Sigmoid colon (tissue), 4 donors: ENCODE data around the gene HDGFL1.

ENCODE experiments used
- EP300 ChIP-seq, 4 donors: sonication (generic); formaldehyde crosslinking; IDR thresholded peaks; one replicate each; pipeline ENCODE4 v1.6.1; 2017; ENCODE audit warnings: antibody characterized with exemption in 4 of 4
- POLR2A ChIP-seq, 2 donors: fragments of 450-650 bp; IDR thresholded peaks; one replicate each; pipeline ENCODE4 v1.6.1; 2016; ENCODE audit warnings: antibody characterized with exemption in 2 of 2, mild to moderate bottlenecking in 2 of 2, moderate library complexity in 2 of 2
- TF ChIP-seq, protein P1 (sequence below), 4 experiments: fragments of 450-650 bp in 3 of 4; fragments of 200-600 bp in 1 of 4; IDR thresholded peaks; one replicate each; pipeline ENCODE4 v1.5.1; 2016 to 2019; ENCODE audit warnings: antibody characterized with exemption in 4 of 4, mild to moderate bottlenecking in 3 of 4, moderate library complexity in 2 of 4

GRCh38 chr6:22589118-22589517 is 19.8 kb downstream of the HDGFL1 start:
- TF ChIP-seq, protein P1, sequence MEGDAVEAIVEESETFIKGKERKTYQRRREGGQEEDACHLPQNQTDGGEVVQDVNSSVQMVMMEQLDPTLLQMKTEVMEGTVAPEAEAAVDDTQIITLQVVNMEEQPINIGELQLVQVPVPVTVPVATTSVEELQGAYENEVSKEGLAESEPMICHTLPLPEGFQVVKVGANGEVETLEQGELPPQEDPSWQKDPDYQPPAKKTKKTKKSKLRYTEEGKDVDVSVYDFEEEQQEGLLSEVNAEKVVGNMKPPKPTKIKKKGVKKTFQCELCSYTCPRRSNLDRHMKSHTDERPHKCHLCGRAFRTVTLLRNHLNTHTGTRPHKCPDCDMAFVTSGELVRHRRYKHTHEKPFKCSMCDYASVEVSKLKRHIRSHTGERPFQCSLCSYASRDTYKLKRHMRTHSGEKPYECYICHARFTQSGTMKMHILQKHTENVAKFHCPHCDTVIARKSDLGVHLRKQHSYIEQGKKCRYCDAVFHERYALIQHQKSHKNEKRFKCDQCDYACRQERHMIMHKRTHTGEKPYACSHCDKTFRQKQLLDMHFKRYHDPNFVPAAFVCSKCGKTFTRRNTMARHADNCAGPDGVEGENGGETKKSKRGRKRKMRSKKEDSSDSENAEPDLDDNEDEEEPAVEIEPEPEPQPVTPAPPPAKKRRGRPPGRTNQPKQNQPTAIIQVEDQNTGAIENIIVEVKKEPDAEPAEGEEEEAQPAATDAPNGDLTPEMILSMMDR (IDR thresholded peaks at IDR 0.05): no peak
- TF ChIP-seq POLR2A (IDR thresholded peaks at IDR 0.05) (no peak), EP300 (IDR thresholded peaks at IDR 0.05) (no peak)
